H7 (cell line): ENCODE results near the gene PTPA. TPM values are rescaled to one million over a fixed set of nuclear protein-coding genes. Genes with fewer than 3 reads are reported as not detected.

Source experiments
- DNase-seq: peaks from one replicate; pipeline ENCODE4 v3.0.0; 2012
- H3K27me3 ChIP-seq: 2 replicates; pipeline ENCODE4 v1.6.0; 2011; ENCODE audit warnings: mild to moderate bottlenecking, low read length; ENCODE audit not compliant: control insufficient read depth, insufficient read depth
- H3K36me3 ChIP-seq: replicated peaks from 2 replicates; pipeline ENCODE4 v1.5.1; 2011; ENCODE audit warnings: low read length; ENCODE audit not compliant: control insufficient read depth, insufficient read depth
- H3K4me3 ChIP-seq: 2 replicates; pipeline ENCODE4 v1.5.1; 2011; ENCODE audit warnings: low read depth, mild to moderate bottlenecking, control low read depth, low read length, moderate library complexity; ENCODE audit not compliant: insufficient read depth
- total RNA-seq: library from RNA; depleted of rRNA; stranded (reverse); fragments of >200 nt; shearing (Covaris generic); gene quantifications from 2 replicates; pipeline ENCODE4 v1.2.3, GENCODE V29; 2014; rRNA removed

PTPA gene
- total RNA-seq: 160 and 166 TPM in 2 replicates

DNA sequence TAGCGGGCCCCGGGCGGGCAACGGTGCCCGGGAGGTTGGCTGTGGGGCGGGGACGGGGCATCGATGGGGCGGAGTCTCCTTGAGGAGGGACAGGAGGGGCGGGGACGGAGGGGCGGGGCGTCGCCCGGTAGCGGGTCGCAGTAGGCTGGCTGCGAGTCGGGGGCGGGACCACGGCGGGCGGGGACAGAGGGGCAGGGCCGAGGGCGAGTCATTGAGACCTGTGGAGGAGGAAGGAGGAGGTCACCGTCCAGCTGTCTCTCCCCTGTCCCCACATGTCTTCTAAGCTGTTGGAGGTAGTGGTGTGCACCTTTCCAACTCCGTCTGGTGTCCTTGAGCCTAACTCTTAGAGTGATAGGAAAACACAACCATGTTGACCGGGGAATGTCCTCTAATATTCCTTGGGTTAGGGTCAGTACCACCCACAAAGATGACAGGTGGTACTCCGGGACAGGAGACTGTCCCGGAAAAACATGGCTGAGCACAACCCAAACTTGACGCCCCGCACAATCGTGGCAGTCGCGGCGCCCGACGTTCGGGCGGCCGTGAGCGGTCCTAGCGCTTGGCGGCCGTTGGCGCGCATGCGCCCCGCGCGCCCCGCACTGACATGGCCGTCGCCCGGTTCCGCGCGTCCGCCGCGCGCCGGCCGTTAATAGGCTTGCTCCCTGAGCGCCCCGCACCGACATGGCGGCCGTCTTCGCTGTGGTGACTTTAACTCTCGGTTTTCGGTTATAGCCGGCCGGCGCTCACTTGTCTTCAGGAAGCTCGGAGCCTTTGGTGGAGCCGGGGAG is at the start of gene PTPA, which contains the start of gene CRAT:
PTPA (plus strand) TSS at position 676 of the 788 bp plus-strand sequence. CDS start 186 bp downstream, outside the sequence.
CRAT (minus strand) TSS at position 54 of the 788 bp plus-strand sequence. CDS start 284 bp downstream, outside the sequence.
- peak within 1 kb of the TSS; percentile 84 for H3K4me3 ChIP-seq
- peaks cover 12% of the 10 kb centered on the region for H3K27me3 ChIP-seq
- no peaks in the 10 kb centered on the region for H3K36me3 ChIP-seq
- peak; percentile 100 for DNase-seq

DNA sequence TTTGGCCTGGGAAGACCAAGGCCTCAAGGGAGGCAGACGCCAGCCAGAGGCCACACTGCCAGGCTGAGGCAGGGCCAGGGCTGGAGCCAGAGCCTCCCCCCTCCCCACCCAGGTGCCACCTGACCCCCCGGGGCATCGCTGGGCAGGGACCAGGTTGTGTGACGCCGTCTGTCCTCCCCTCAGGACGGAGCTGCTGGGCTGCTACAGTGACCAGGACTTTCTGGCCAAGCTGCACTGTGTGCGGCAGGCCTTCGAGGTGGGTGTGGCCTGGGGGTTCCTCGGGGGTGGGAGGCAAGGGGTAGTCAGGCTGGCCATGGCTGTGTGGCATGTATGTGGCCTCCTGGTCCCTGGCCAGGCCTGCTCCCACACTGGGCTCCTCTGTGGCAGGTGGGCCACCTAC is 48.2 kb upstream of the PTPA start:
- H3K27me3 ChIP-seq: no peaks in the 10 kb centered on the region
- no peak for DNase-seq
- H3K36me3 ChIP-seq: peaks cover 17% of the 10 kb centered on the region
- H3K4me3 ChIP-seq: no peak overlapping the region

DNA sequence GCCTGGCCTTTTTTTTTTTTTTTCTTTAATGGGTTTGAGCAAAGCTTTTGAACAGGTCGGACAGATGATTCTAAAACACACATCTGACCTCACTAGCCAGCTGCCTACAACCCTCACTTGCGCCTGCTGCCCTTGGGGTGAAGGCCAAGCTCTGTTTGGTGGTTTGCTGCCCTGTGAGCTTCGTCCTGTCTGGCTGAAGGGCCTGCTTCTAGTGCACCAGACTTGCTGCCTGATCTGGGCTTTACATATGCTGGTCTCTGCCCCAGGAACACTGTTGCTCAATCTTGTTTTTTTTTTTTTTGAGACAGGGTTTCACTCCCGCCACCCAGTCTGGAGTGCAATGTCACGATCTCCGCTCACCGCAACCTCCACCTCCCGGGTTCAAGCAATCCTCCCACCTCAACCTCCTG is 46.7 kb upstream of the PTPA start:
- H3K27me3 ChIP-seq: no peaks in the 10 kb centered on the region
- no peak for DNase-seq
- peaks cover 19% of the 10 kb centered on the region for H3K36me3 ChIP-seq
- no peak overlapping the region for H3K4me3 ChIP-seq

GRCh38 chr9:129068110-129068509 is 43.1 kb upstream of the PTPA start:
- Histone ChIP-seq H3K4me3 (no peak overlapping the region), H3K36me3 (peaks cover 14% of the 10 kb centered on the region), H3K27me3 (no peaks in the 10 kb centered on the region)
- DNase-seq: no peak

- no peak for DNase-seq
- peaks cover 11% of the 10 kb centered on the region for H3K36me3 ChIP-seq
- no peak overlapping the region for H3K4me3 ChIP-seq
- no peaks in the 10 kb centered on the region for H3K27me3 ChIP-seq
Observed at GRCh38 chr9:129068990-129069861, 42.0 kb upstream of the PTPA start.

- peaks cover 9% of the 10 kb centered on the region for H3K36me3 ChIP-seq
- H3K4me3 ChIP-seq: no peak overlapping the region
- DNase-seq: no peak
- no peaks in the 10 kb centered on the region for H3K27me3 ChIP-seq
Observed at GRCh38 chr9:129069862-129070641, 41.2 kb upstream of the PTPA start.

DNA sequence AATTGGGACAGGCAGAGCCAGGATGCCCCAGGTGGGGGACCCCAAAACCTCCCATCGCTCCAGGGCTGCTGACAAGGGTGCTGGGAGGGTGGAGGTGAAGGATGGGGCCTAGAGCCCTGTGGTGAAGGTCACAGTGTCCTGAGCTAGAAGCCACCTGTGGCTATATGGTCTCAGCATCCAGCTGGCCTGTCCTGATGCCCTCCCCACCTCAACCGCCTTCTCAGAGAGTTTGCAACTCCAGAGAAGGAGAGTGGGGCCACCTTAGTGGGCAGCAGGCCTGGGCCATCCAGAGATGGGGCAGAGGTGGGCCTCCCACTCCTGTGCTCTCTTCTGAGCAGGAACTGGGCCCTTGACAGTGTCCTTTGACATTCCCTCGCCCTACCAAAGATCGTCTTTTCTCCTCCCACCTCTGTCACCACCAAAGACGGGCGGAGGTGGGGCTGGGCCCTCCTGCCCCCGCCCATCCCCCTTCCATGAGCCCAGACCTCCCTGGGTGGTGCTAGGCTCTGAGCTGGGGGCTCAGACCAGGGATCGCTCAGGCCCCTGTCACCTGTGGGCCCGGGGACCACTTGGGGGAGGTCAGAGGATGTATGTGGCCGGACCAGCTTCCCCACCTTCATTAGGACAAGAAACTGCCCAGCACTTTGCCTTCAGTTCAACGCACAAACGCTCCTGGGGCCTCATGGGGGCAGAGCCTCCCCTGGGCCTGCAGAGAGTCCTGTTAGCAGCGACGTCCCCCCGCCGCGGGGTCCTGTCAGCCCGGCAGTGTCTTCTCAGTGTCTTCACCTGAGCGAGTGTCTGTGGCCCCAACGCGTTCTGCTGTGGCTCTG is 40.3 kb upstream of the PTPA start:
- no peaks in the 10 kb centered on the region for H3K27me3 ChIP-seq
- H3K4me3 ChIP-seq: no peak overlapping the region
- peak; percentile 71 for DNase-seq
- peaks cover 9% of the 10 kb centered on the region for H3K36me3 ChIP-seq

DNA sequence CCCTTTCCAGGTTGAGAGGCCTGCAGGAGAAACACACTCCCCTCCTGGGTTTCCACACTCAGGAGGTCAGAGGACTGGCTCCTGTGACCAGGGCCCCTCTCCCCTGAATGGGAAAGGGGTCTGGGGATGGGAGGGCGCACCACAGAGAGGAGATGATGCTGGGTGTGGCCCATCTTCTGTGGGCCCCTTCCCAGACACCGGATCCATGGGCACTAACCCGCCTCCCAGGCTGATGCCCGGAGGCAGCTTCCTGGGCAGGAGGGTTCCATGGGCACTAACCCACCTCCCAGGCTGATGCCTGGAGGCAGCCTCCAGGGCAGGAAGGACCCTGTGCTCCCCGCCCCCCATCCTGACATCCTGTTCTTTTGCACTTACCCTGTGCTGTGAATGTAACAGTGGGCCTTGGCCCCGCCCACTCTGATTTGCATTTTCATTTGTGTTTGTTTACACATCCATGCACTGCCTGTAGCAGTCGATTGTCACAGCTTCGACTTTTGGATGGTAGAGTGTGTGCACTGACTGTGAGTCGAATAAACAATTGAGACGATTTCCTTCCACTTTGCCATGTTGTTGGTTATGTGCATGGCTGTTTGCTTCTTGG is 39.6 kb upstream of the PTPA start:
- Histone ChIP-seq H3K27me3 (no peaks in the 10 kb centered on the region), H3K36me3 (peaks cover 9% of the 10 kb centered on the region), H3K4me3 (no peak overlapping the region)
- DNase-seq: peak; percentile 90

DNA sequence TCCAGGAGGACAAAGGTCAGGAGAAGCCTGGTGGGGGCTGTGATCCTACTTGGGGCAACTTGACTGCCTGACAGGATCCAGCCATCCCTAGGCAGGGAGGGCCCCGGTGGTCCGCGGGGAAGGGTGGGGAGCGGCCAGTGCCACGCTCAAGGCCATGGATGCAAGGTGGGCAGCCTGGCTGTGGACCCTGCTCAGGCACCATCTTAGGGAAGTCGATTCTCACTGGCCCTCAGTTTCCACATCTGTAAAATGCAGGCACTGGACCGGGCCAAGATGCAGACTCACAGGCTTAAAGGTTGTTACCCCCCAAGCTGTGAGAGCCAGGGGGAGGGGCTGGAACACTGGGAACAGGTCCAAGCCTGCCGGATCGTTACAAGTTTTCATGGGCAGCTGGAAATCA is 39.0 kb upstream of the PTPA start:
- peak; percentile 64 for DNase-seq
- Histone ChIP-seq H3K36me3 (peaks cover 9% of the 10 kb centered on the region), H3K27me3 (no peaks in the 10 kb centered on the region), H3K4me3 (no peak overlapping the region)

- DNase-seq: no peak
- no peak overlapping the region for H3K4me3 ChIP-seq
- peaks cover 4% of the 10 kb centered on the region for H3K36me3 ChIP-seq
- no peaks in the 10 kb centered on the region for H3K27me3 ChIP-seq
Observed at GRCh38 chr9:129073404-129073803, 37.8 kb upstream of the PTPA start.

GRCh38 chr9:129074106-129074505 is 37.1 kb upstream of the PTPA start:
- DNase-seq: no peak
- Histone ChIP-seq H3K4me3 (no peak overlapping the region), H3K27me3 (no peaks in the 10 kb centered on the region), H3K36me3 (no peaks in the 10 kb centered on the region)

- H3K27me3 ChIP-seq: no peaks in the 10 kb centered on the region
- H3K4me3 ChIP-seq: no peak overlapping the region
- H3K36me3 ChIP-seq: no peaks in the 10 kb centered on the region
- DNase-seq: no peak
Observed at GRCh38 chr9:129075996-129076639, 35.1 kb upstream of the PTPA start.

DNA sequence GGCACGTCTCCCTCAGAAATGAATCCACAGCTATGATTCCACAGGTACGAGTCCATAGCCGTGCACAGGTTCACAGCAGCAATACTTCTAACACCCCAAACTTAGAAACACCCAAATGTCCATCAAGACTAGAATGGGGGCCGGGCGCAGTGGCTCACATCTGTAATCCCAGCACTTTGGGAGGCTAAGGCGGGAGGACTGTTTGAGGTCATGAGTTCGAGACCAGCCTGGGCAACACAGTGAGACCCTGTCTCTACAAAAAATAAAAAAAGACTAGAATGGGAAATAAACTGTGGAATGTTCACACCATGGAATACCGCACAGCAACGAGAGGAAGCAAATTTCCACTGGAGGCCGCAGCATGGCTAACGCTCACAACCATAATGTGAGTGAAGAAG is 34.6 kb upstream of the PTPA start:
- no peaks in the 10 kb centered on the region for H3K36me3 ChIP-seq
- no peak for DNase-seq
- no peak overlapping the region for H3K4me3 ChIP-seq
- H3K27me3 ChIP-seq: no peaks in the 10 kb centered on the region
